Esophagus squamous epithelium (tissue), 5 donors: Measurements from ENCODE around the gene B9D1. TPM values are rescaled to one million over a fixed set of nuclear protein-coding genes. Genes with fewer than 3 reads are reported as not detected.

Experiments used
- DNase-seq: peaks from one replicate; lab custom pipeline; 2025; lab: John Stamatoyannopoulos, UW
- H3K27ac ChIP-seq, 4 donors: fragments of 200-600 bp; sonication (generic); one replicate each; pipeline ENCODE4 v1.5.1; 2016 to 2019; ENCODE audit warnings: mild to moderate bottlenecking in 1 of 4
- H3K27me3 ChIP-seq, 4 donors: fragments of 200-600 bp; sonication (generic); 1 replicate in 3 of 4; 2 replicates in 1 of 4; pipeline versions ENCODE4 v1.5.1 to v1.6.0; 2017 to 2021; ENCODE audit warnings: antibody characterized with exemption in 1 of 4
- H3K36me3 ChIP-seq, 3 donors: fragments of 200-600 bp; sonication (generic); one replicate each; pipeline ENCODE4 v1.5.1; 2016 to 2019
- H3K4me1 ChIP-seq, 3 donors: fragments of 200-600 bp; sonication (generic); one replicate each; pipeline ENCODE4 v1.5.1; 2017 to 2019
- H3K4me3 ChIP-seq, 4 donors: fragments of 200-600 bp; sonication (generic); 1 replicate in 3 of 4; 2 replicates in 1 of 4; pipeline ENCODE4 v1.5.1; 2016 to 2019; ENCODE audit warnings: mild to moderate bottlenecking in 2 of 4, moderate library complexity in 1 of 4
- H3K9me3 ChIP-seq, 3 donors: fragments of 200-600 bp; sonication (generic); one replicate each; pipeline ENCODE4 v1.5.1; 2016 to 2019
- CTCF ChIP-seq, 6 experiments: fragments of 450-650 bp in 4 of 6; fragments of 200-600 bp in 2 of 6; sonication (generic) in 2 of 6; IDR thresholded peaks; one replicate each; pipeline ENCODE4 v1.5.1; 2016 to 2019; ENCODE audit warnings: antibody characterized with exemption in 6 of 6, mild to moderate bottlenecking in 4 of 6, moderate library complexity in 4 of 6
- POLR2A ChIP-seq, 4 donors: fragments of 450-650 bp; IDR thresholded peaks; one replicate each; pipeline ENCODE4 v1.6.1; 2017; ENCODE audit warnings: antibody characterized with exemption in 4 of 4, mild to moderate bottlenecking in 4 of 4, moderate library complexity in 3 of 4
- whole genome bisulfite sequencing, 2 donors: methylation state at CpG; one replicate each; pipeline ENCODE4 v1.1.5; 2018; 5-methylcytosine and 5-hydroxymethylcytosine counted together
- intact Hi-C: fragments of 100-400 bp; cut with DNase I; formaldehyde crosslinking; loops from one replicate; pipeline ENCODE4 v1.15.0; 2022
- total RNA-seq, 4 donors: library from RNA; depleted of rRNA; stranded (reverse); fragments of >200 nt; gene quantifications; one replicate each; pipeline ENCODE4 v1.1.0, GENCODE V29; 2016
- donor health status: DM: yes; HTN: yes; CAD: no.

Gene B9D1
- total RNA-seq, 4 donors from 2014 or later, result 9.2 to 24.5 (median 13.0) TPM

- Histone ChIP-seq H3K27me3 (no peaks in the 10 kb centered on the region), H3K27ac (peak overlapping the region in 3 of 4 donors; percentile 62 to 94 (median 92)), H3K4me3 (no peak overlapping the region), H3K9me3 (no peaks in the 10 kb centered on the region), H3K36me3 (peaks cover 26 to 55% (median 30%) of the 10 kb centered on the region in 3 donors), H3K4me1 (peaks cover 52 to 89% (median 55%) of the 10 kb centered on the region in 3 donors)
- intact Hi-C loops, result no loop called here
- DNase-seq, result no peak
- TF ChIP-seq CTCF (IDR thresholded peaks at IDR 0.05) (no peak), POLR2A (IDR thresholded peaks at IDR 0.05) (no peak)
- WGBS, 2 donors, result 91 to 95% methylated on average over 17 to 18 of the region's 31 CpGs
Observed at GRCh38 chr17:19381741-19382444, 19.4 kb upstream of the B9D1 start.

GRCh38 chr17:19381361-19381740, 18.8 kb upstream of the B9D1 start:
- Histone ChIP-seq H3K36me3 (peaks cover 26 to 55% (median 30%) of the 10 kb centered on the region in 3 donors), H3K27me3 (no peaks in the 10 kb centered on the region), H3K4me3 (no peak overlapping the region), H3K9me3 (no peaks in the 10 kb centered on the region), H3K27ac (peak overlapping the region in 2 of 4 donors; percentile 92 to 94), H3K4me1 (peaks cover 47 to 89% (median 53%) of the 10 kb centered on the region in 3 donors)
- intact Hi-C loops, result no loop called here
- TF ChIP-seq POLR2A (IDR thresholded peaks at IDR 0.05) (no peak), CTCF (IDR thresholded peaks at IDR 0.05) (no peak)
- no peak for DNase-seq
- 100% methylated on average over 1 of the region's 7 CpGs; no CpG with 5 or more reads in 1 of the 2 donors for WGBS, 2 donors

- intact Hi-C loops, result no loop called here
- peaks cover 40 to 89% (median 49%) of the 10 kb centered on the region in 3 donors for H3K4me1 ChIP-seq
- no peaks in the 10 kb centered on the region for H3K9me3 ChIP-seq
- no peaks in the 10 kb centered on the region for H3K27me3 ChIP-seq
- 88 to 96% methylated on average over 4 to 22 of the region's 29 CpGs for WGBS, 2 donors
- no peak overlapping the region for H3K4me3 ChIP-seq
- no peak for DNase-seq
- no peak for TF ChIP-seq CTCF (IDR thresholded peaks at IDR 0.05)
- H3K36me3 ChIP-seq, result peaks cover 26 to 55% (median 30%) of the 10 kb centered on the region in 3 donors
- peak overlapping the region in 1 of 4 donors; percentile 92 for H3K27ac ChIP-seq
Observed at GRCh38 chr17:19380481-19381301, 18.2 kb upstream of the B9D1 start.

GRCh38 chr17:19379361-19380065, 17.0 kb upstream of the B9D1 start:
- WGBS, 2 donors, result 79 to 80% methylated on average over 9 to 13 of the region's 13 CpGs
- H3K36me3 ChIP-seq, result peaks cover 26 to 55% (median 30%) of the 10 kb centered on the region in 3 donors
- DNase-seq, result no peak
- TF ChIP-seq POLR2A (IDR thresholded peaks at IDR 0.05), result no peak
- no peak for TF ChIP-seq CTCF (IDR thresholded peaks at IDR 0.05)
- H3K4me1 ChIP-seq, result peaks cover 29 to 79% (median 38%) of the 10 kb centered on the region in 3 donors
- H3K9me3 ChIP-seq, result no peaks in the 10 kb centered on the region
- peak overlapping the region; percentile 59 to 89 (median 75) for H3K4me3 ChIP-seq
- H3K27me3 ChIP-seq, result no peaks in the 10 kb centered on the region
- intact Hi-C loops, result loop anchor here (5.0 kb wide), 1 partner anchor 68 kb away; no protein-coding TSS in a partner anchor
- H3K27ac ChIP-seq, result peak overlapping the region; percentile 90 to 99 (median 96)
